D721Med (cell line): ENCODE measurements around the gene PIGS.
"Not testable (repeated sequence)": the region's sequence is repeated elsewhere in the genome, so short reads cannot be mapped to it uniquely, and the experiment has no call there.

Experiments used
- DNase-seq: peaks from one replicate; pipeline ENCODE4 v3.0.0; 2011; ENCODE audit warnings: low spot score; ENCODE audit not compliant: insufficient read length
- FAIRE-seq: peaks from 2 replicates; lab custom pipeline; 2011; peaks lifted over from hg19 to GRCh38; lab: Jason Lieb, UNC
- CTCF ChIP-seq: IDR thresholded peaks from 2 replicates; pipeline ENCODE4 v1.5.1; 2012; ENCODE audit warnings: mild to moderate bottlenecking, control low read depth; ENCODE audit not compliant: insufficient read depth; ENCODE audit errors: missing control alignments

The PIGS gene

DNA sequence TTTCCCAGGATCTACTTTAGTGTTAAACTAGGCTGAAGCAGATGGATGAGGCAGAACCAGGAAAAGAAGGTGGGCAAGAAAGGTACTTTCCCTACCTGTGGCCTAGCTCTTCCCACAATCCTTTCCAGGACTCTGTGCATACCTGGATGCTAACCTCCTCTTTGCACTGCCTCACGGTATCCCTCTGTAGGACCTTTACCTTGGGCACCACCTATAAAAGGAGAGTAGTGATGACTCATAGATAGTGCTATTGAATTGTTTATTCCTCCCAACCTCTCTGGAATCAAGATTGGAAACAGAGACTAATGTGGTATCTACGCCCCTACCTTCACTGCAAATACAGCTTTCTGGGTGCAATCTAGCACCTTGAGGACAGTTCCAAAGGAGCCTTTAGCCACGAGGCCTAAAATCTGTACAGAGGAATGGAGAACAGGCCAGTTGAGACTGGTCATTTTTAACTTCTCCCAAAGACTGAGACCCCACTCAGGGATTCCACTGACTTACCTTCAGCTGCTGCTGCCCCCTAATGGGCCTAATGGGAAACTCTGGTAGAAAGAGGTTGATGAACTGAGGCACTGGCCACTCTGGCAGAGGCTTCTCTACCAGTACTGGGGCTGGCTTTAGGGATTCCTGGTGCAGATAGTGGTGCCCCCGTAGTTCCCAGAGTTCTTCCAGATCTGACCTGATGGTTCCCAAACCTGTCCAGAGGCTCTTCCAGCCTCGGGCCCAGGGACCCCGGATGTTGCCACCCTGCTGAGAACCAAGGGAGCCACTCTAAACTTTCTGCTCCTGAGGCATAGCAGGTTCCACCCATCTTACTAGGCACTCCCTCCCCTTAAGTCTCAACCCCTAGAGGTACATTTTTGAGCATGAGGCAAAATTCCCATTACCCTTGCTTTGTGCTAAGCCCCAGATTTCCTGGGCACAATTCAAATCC, 41.9 kb upstream of the PIGS start:
- FAIRE-seq (no peak), DNase-seq (peak; percentile 47)
- TF ChIP-seq CTCF, result peak; percentile 86

GRCh38 chr17:28612531-28612930, 41.2 kb upstream of the PIGS start:
- no peak for DNase-seq
- no peak for FAIRE-seq
- no peak for TF ChIP-seq CTCF

GRCh38 chr17:28610376-28610775, 39.1 kb upstream of the PIGS start:
- no peak for DNase-seq
- no peak for TF ChIP-seq CTCF
- no peak for FAIRE-seq

DNA sequence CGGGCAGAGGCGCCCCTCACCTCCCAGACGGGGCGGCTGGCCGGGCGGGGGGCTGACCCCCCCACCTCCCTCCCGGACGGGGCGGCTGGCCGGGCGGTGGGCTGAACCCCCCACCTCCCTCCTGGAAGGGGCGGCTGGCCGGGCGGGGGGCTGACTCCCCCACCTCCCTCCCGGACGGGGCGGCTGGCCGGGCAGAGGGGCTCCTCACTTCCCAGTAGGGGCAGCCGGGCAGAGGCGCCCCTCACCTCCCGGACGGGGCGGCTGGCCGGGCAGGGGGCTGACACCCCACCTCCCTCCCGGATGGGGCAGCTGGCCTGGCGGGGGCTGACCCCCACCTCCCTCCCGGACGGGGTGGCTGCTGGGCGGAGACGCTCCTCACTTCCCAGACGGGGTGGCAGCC, 32.7 kb upstream of the PIGS start:
- not testable (repeated sequence) for FAIRE-seq, DNase-seq

- no peak for TF ChIP-seq CTCF
- DNase-seq (peak; percentile 35), FAIRE-seq (no peak)
Observed at GRCh38 chr17:28599311-28600184, 28.2 kb upstream of the PIGS start.

GRCh38 chr17:28598799-28599310, 27.5 kb upstream of the PIGS start, which contains the start of gene SPAG5:
TSS of gene SPAG5 (minus strand) at chr17:28599025. CDS start at chr17:28598946, 79 bp downstream.
- DNase-seq (peak; percentile 93), FAIRE-seq (no peak)
- no peak for TF ChIP-seq CTCF

DNA sequence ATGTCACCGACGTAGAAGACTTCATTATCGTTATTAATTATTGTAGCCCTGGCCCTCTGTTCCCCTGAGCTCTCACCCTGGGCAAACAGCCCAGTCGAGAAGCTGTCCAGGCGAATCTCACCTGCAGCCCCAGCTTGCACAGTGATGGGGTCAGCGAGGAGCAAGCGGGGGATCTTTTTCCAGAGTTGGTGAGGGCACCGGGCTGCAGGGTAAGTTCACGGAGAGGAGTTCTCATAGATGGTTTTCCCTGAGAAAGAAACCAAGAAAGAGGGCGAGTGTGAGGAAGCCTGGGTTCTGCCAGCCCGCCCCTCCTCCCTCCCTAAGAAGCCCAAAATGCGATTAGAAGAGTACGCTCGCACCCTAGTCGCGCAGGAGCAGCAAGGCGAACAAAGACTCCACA, 27.1 kb upstream of the PIGS start:
- DNase-seq, result no peak

More for the DNA sequence above, 27.1 kb upstream of the PIGS start:
- FAIRE-seq, result no peak
- no peak for TF ChIP-seq CTCF
